Cardiac muscle cell (in vitro differentiated cells and primary cell): Measurements from ENCODE around the gene VSIG2. TPM values are rescaled to one million over a fixed set of nuclear protein-coding genes. Genes with fewer than 3 reads are reported as not detected.

Experiments used
- DNase-seq, 2 donors: peaks; one replicate each; pipeline versions ENCODE4 v3.0.0 to v3.0.0-alpha.2; 2010 to 2017; ENCODE audit warnings: low read depth in 1 of 2, low spot score in 1 of 2
- H3K27ac ChIP-seq: fragments of 200-600 bp; sonication (generic); 2 replicates; pipeline ENCODE4 v1.5.1; 2016
- H3K27me3 ChIP-seq: fragments of 200-600 bp; sonication (generic); 2 replicates; pipeline ENCODE4 v1.6.0; 2016; ENCODE audit warnings: control low read depth
- H3K36me3 ChIP-seq: fragments of 200-600 bp; sonication (generic); 2 replicates; pipeline ENCODE4 v1.5.1; 2016; ENCODE audit warnings: control low read depth
- H3K4me1 ChIP-seq: fragments of 200-600 bp; sonication (generic); 2 replicates; pipeline ENCODE4 v1.8.1; 2017; ENCODE audit warnings: low read depth, mild to moderate bottlenecking, mixed run types
- H3K4me3 ChIP-seq: fragments of 200-600 bp; sonication (generic); 2 replicates; pipeline ENCODE4 v1.5.1; 2016; ENCODE audit warnings: mild to moderate bottlenecking
- H3K9me3 ChIP-seq: fragments of 200-600 bp; sonication (generic); 2 replicates; pipeline ENCODE4 v1.5.1; 2017; ENCODE audit warnings: low read depth, mild to moderate bottlenecking, control low read depth
- CTCF ChIP-seq: IDR thresholded peaks from 2 replicates; pipeline ENCODE4 v1.5.1; 2012; ENCODE audit warnings: low read depth, mild to moderate bottlenecking, low read length
- polyA plus RNA-seq: library from polyadenylated mRNA; unstranded; fragments of >200 nt; fragmentation: Nextera tagmentation; extraction: Ambion mirVana; gene quantifications from 2 replicates; pipeline ENCODE4 v1.2.1, GENCODE V29; 2016
- total RNA-seq: library from RNA; depleted of rRNA; stranded (reverse); fragments of >200 nt; gene quantifications from 2 replicates; pipeline ENCODE4 v1.2.3, GENCODE V29; 2016

Gene VSIG2
- total and polyA plus RNA-seq, 2 experiments from 2014 or later = not detected

- Histone ChIP-seq H3K4me1 (no peaks in the 10 kb centered on the region), H3K4me3 (no peak overlapping the region), H3K27me3 (peaks cover 98% of the 10 kb centered on the region), H3K36me3 (no peaks in the 10 kb centered on the region), H3K9me3 (no peaks in the 10 kb centered on the region), H3K27ac (no peak overlapping the region)
- TF ChIP-seq CTCF = no peak
- no peak for DNase-seq
Observed at GRCh38 chr11:124753624-124754023, 1.6 kb upstream of the VSIG2 start.

- Histone ChIP-seq H3K9me3 (no peaks in the 10 kb centered on the region), H3K27ac (no peak overlapping the region), H3K4me3 (no peak overlapping the region), H3K36me3 (no peaks in the 10 kb centered on the region), H3K4me1 (no peaks in the 10 kb centered on the region), H3K27me3 (peaks cover 98% of the 10 kb centered on the region)
- no peak for DNase-seq
- no peak for TF ChIP-seq CTCF
Observed at GRCh38 chr11:124753205-124753604, 1.1 kb upstream of the VSIG2 start.

GRCh38 chr11:124752471-124753102, 532 bp upstream of the VSIG2 start:
- H3K27ac ChIP-seq = no peak overlapping the region
- H3K36me3 ChIP-seq = no peaks in the 10 kb centered on the region
- TF ChIP-seq CTCF = no peak
- H3K9me3 ChIP-seq = no peaks in the 10 kb centered on the region
- H3K4me3 ChIP-seq = no peak overlapping the region
- no peak for DNase-seq
- peaks cover 98% of the 10 kb centered on the region for H3K27me3 ChIP-seq
- no peaks in the 10 kb centered on the region for H3K4me1 ChIP-seq

- H3K4me3 ChIP-seq = no peak overlapping the region
- no peaks in the 10 kb centered on the region for H3K36me3 ChIP-seq
Observed at GRCh38 chr11:124751391-124751740, 689 bp downstream of the VSIG2 start.

DNA sequence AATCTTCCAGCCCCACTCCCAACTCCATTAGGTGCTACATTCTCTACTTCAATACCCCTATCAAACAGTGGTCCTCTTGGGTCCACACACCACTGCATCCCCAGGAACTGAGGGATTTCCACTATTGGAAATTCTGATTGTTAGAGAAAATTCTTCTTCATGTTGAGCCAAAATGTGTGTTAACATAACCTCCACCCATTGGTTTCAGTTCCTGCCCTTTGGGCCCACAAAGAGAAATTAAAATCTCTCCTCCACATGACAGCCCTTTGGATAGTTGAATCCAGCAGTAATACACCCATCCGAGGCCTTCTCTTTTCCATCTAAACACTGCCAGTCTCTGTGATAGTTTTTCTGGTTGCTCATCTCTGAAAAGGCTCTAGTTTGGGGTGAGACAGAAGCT, 2.1 kb downstream of the VSIG2 start:
- Histone ChIP-seq H3K36me3 (no peaks in the 10 kb centered on the region), H3K9me3 (no peaks in the 10 kb centered on the region), H3K4me3 (no peak overlapping the region), H3K27ac (no peak overlapping the region), H3K27me3 (peaks cover 100% of the 10 kb centered on the region), H3K4me1 (peaks cover 10% of the 10 kb centered on the region)
- DNase-seq = no peak
- no peak for TF ChIP-seq CTCF

More at GRCh38 chr11:124751391-124751740, 689 bp downstream of the VSIG2 start:
- TF ChIP-seq CTCF = no peak
- H3K27ac ChIP-seq = no peak overlapping the region
- no peaks in the 10 kb centered on the region for H3K4me1 ChIP-seq
- peaks cover 98% of the 10 kb centered on the region for H3K27me3 ChIP-seq
- no peak for DNase-seq
- H3K9me3 ChIP-seq = no peaks in the 10 kb centered on the region
